Activated CD8-positive, alpha-beta memory T cell treated with anti-CD3 and anti-CD28 coated beads, Interleukin-2, amount 50 U/mL, for 24 hours (primary cell): ENCODE measurements around the gene MAST3.

ENCODE experiments used
- DNase-seq: peaks from one replicate; pipeline ENCODE4 v3.0.0-alpha.2; 2020; ENCODE audit errors: extremely low read depth

MAST3 gene

GRCh38 chr19:18097217-18097992 lies at the start of gene MAST3:
Gene MAST3 (plus strand): TSS chr19:18097778. CDS start chr19:18097793, 15 bp downstream.
- DNase-seq, result peak; percentile 61

- DNase-seq, result no peak
Measured at GRCh38 chr19:18049385-18049784, 48.2 kb upstream of the MAST3 start.

- no peak for DNase-seq
Measured at GRCh38 chr19:18051887-18052286, 45.7 kb upstream of the MAST3 start.

- DNase-seq, result no peak
Measured at GRCh38 chr19:18053576-18054219, 43.9 kb upstream of the MAST3 start.

- DNase-seq, result no peak
Measured at GRCh38 chr19:18055967-18056366, 41.6 kb upstream of the MAST3 start.

- DNase-seq, result no peak
Measured at GRCh38 chr19:18057557-18057956, 40.0 kb upstream of the MAST3 start.

- peak; percentile 41 for DNase-seq
Measured at GRCh38 chr19:18058208-18059009, 39.2 kb upstream of the MAST3 start.

GRCh38 chr19:18059297-18059696 lies 38.3 kb upstream of the MAST3 start:
- DNase-seq, result no peak

- DNase-seq, result no peak
Measured at GRCh38 chr19:18059902-18060301, 37.7 kb upstream of the MAST3 start.

- DNase-seq, result no peak
Measured at GRCh38 chr19:18060472-18060871, 37.1 kb upstream of the MAST3 start.

- DNase-seq, result no peak
Measured at GRCh38 chr19:18062028-18062427, 35.5 kb upstream of the MAST3 start.

GRCh38 chr19:18063463-18063862 lies 34.1 kb upstream of the MAST3 start:
- no peak for DNase-seq

GRCh38 chr19:18065173-18065495 lies 32.4 kb upstream of the MAST3 start:
- no peak for DNase-seq

GRCh38 chr19:18068395-18068794 lies 29.2 kb upstream of the MAST3 start:
- DNase-seq, result no peak

GRCh38 chr19:18069383-18069782 lies 28.2 kb upstream of the MAST3 start:
- DNase-seq, result no peak

GRCh38 chr19:18070181-18070580 lies 27.4 kb upstream of the MAST3 start:
- no peak for DNase-seq

- DNase-seq, result no peak
Measured at GRCh38 chr19:18072335-18072734, 25.2 kb upstream of the MAST3 start.

GRCh38 chr19:18073197-18073596 lies 24.4 kb upstream of the MAST3 start:
- DNase-seq, result no peak

- no peak for DNase-seq
Measured at GRCh38 chr19:18074192-18074591, 23.4 kb upstream of the MAST3 start.

GRCh38 chr19:18083929-18084684 lies 13.5 kb upstream of the MAST3 start:
- no peak for DNase-seq

GRCh38 chr19:18085702-18086457 lies 11.7 kb upstream of the MAST3 start:
- no peak for DNase-seq
